Rectal smooth muscle tissue (tissue), 1 donor: Measurements from ENCODE around the gene SLC7A6.
"Not testable (repeated sequence)": the region's sequence is repeated elsewhere in the genome, so short reads cannot be mapped to it uniquely, and the experiment has no call there.

Experiments used
- H3K27ac ChIP-seq: one replicate; pipeline ENCODE4 v1.7.0; 2013; ENCODE audit warnings: low read depth, low read length, inconsistent platforms
- H3K27me3 ChIP-seq: one replicate; pipeline ENCODE4 v1.7.0; 2013; ENCODE audit warnings: low read length; ENCODE audit not compliant: control insufficient read depth, insufficient read depth
- H3K36me3 ChIP-seq: one replicate; pipeline ENCODE4 v1.7.0; 2013; ENCODE audit warnings: low read length; ENCODE audit not compliant: control insufficient read depth, insufficient read depth
- H3K4me1 ChIP-seq: one replicate; pipeline ENCODE4 v1.7.0; 2013; ENCODE audit warnings: low read length; ENCODE audit not compliant: control insufficient read depth, insufficient read depth
- H3K4me3 ChIP-seq: one replicate; pipeline ENCODE4 v1.7.0; 2013; ENCODE audit warnings: low read length
- H3K9ac ChIP-seq: one replicate; pipeline ENCODE4 v1.7.0; 2013; ENCODE audit warnings: low read length

SLC7A6 gene

GRCh38 chr16:68282064-68282452 lies 17.7 kb downstream of the SLC7A6 start:
- peaks cover 8% of the 10 kb centered on the region for H3K36me3 ChIP-seq
- no peak overlapping the region for H3K27ac ChIP-seq
- H3K27me3 ChIP-seq, result no peaks in the 10 kb centered on the region
- H3K9ac ChIP-seq, result no peak overlapping the region
- H3K4me1 ChIP-seq, result no peaks in the 10 kb centered on the region
- no peak overlapping the region for H3K4me3 ChIP-seq

DNA sequence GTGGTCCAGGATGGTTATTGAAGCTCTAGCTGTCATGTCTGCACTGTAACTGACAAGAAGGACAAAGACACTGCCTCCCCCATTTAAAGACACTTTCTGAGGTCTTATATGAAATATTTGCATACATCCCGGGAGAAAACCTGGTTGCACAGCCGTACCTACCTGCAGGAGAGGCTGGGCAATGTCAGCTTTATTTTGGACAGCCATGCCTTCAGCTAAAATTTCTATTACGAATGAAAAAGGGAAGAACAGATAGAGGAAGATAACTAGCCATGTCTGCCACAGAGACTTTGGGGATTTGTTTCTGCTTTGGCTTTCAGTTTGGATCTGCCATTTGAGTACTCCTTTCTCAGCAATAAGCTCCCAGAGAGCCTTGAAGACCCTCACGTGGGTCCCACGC lies 19.0 kb downstream of the SLC7A6 start:
- Histone ChIP-seq H3K4me1 (no peaks in the 10 kb centered on the region), H3K36me3 (peaks cover 8% of the 10 kb centered on the region), H3K27ac (no peak overlapping the region), H3K4me3 (no peak overlapping the region), H3K9ac (no peak overlapping the region), H3K27me3 (no peaks in the 10 kb centered on the region)

DNA sequence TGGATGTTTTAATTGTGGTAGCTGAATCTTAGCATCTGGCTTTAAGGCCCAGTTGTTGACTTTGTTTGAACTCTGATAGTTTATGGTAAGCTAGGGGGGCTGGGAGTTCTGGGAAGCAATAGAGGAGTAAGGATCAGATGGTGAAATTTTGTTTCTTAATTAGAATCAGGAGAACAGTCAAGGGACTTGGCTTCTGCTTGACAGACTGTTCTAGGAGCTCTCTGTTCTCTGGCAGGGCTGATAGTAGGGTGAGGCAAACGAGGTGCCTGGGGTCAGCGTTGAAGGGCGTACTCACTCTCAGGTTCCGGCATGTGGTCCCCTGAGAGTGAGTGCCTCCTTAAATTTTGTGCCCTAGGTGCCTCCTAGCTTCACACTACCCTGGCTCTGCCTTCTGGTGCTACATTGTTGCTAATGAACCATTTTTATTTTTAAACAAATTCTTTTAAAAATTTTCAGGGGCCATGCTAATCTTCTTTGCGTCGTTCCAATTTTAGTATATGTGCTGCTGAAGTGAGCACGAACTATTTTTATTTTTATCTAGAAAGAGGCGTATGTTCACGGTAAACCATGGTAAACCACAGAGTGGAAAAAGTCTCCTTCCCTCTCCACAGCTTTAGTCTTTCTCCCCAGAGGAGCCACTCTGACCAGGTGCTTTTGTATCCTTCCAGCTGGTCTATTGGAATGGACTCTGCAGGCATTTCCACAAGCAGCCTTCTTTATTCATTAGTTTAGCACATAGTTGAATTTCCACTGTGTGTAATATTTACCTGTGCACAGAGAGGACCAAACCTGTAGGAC lies 19.7 kb downstream of the SLC7A6 start:
- Histone ChIP-seq H3K27ac (no peak overlapping the region), H3K4me1 (no peaks in the 10 kb centered on the region), H3K27me3 (no peaks in the 10 kb centered on the region), H3K4me3 (no peak overlapping the region), H3K36me3 (peaks cover 8% of the 10 kb centered on the region), H3K9ac (no peak overlapping the region)

DNA sequence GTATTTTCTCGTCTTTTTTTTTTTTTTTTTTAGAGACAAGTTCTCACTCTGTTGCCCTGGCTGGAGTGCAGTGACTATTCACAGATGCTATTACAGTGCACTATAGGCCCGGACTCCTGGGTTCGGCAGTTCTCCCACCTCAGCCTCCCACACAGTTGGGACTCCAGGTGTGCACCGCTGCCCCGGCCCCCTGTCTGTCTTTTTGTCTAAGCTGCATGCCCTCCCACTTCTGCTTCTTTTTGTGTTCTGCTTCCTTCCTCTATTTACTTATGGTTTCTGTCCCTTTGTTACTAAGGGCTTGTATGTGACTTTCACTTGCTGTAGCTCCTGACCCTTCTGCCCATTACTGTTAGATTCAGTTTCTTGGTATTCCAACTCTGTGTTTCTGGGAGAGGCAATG lies 20.5 kb downstream of the SLC7A6 start:
- Histone ChIP-seq H3K27me3 (no peaks in the 10 kb centered on the region), H3K4me3 (no peak overlapping the region), H3K9ac (no peak overlapping the region), H3K4me1 (no peaks in the 10 kb centered on the region), H3K36me3 (peaks cover 8% of the 10 kb centered on the region), H3K27ac (no peak overlapping the region)

DNA sequence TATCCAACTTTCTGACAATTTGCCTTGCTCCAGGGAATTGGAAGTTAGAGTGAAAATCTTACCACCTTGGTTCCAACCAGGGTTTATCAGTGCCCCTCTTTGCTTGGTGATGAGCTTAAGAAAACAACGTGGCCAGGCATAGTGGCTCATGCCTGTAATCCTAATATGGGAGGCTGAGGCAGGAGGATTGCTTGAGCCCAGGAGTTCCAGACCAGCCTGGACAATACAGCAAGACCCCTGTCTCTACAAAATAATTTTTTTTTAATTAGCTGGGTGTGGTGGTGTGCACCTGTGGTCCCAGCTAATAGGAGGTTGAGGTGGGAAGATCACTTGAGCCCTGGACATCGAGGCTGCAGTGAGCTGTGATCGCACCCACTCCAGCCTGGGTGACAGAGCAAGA lies 21.4 kb downstream of the SLC7A6 start:
- Histone ChIP-seq H3K4me1 (no peaks in the 10 kb centered on the region), H3K36me3 (peaks cover 8% of the 10 kb centered on the region), H3K9ac (no peak overlapping the region), H3K4me3 (no peak overlapping the region), H3K27ac (no peak overlapping the region), H3K27me3 (no peaks in the 10 kb centered on the region)

GRCh38 chr16:68286153-68287074 lies 22.1 kb downstream of the SLC7A6 start:
- H3K4me1 ChIP-seq, result no peaks in the 10 kb centered on the region
- no peak overlapping the region for H3K4me3 ChIP-seq
- no peak overlapping the region for H3K27ac ChIP-seq
- peaks cover 13% of the 10 kb centered on the region for H3K36me3 ChIP-seq
- no peaks in the 10 kb centered on the region for H3K27me3 ChIP-seq
- no peak overlapping the region for H3K9ac ChIP-seq

- Histone ChIP-seq H3K27me3 (no peaks in the 10 kb centered on the region), H3K36me3 (peaks cover 19% of the 10 kb centered on the region), H3K27ac (no peak overlapping the region), H3K9ac (no peak overlapping the region), H3K4me3 (no peak overlapping the region), H3K4me1 (no peaks in the 10 kb centered on the region)
Observed at GRCh38 chr16:68287276-68288251, 23.2 kb downstream of the SLC7A6 start.

- H3K9ac ChIP-seq, result no peak overlapping the region
- H3K36me3 ChIP-seq, result peaks cover 19% of the 10 kb centered on the region
- no peaks in the 10 kb centered on the region for H3K4me1 ChIP-seq
- H3K4me3 ChIP-seq, result no peak overlapping the region
- H3K27ac ChIP-seq, result no peak overlapping the region
- no peaks in the 10 kb centered on the region for H3K27me3 ChIP-seq
Observed at GRCh38 chr16:68288252-68288650, 23.9 kb downstream of the SLC7A6 start.

GRCh38 chr16:68288796-68289195 lies 24.5 kb downstream of the SLC7A6 start:
- not testable (repeated sequence) for H3K9ac ChIP-seq, H3K4me3 ChIP-seq, H3K27ac ChIP-seq, H3K27me3 ChIP-seq, H3K4me1 ChIP-seq
- H3K36me3 ChIP-seq, result peaks cover 21% of the 10 kb centered on the region

GRCh38 chr16:68289202-68289601 lies 24.9 kb downstream of the SLC7A6 start:
- no peak overlapping the region for H3K9ac ChIP-seq
- H3K27ac ChIP-seq, result no peak overlapping the region
- H3K27me3 ChIP-seq, result no peaks in the 10 kb centered on the region
- H3K4me1 ChIP-seq, result no peaks in the 10 kb centered on the region
- no peak overlapping the region for H3K4me3 ChIP-seq
- H3K36me3 ChIP-seq, result peaks cover 23% of the 10 kb centered on the region

DNA sequence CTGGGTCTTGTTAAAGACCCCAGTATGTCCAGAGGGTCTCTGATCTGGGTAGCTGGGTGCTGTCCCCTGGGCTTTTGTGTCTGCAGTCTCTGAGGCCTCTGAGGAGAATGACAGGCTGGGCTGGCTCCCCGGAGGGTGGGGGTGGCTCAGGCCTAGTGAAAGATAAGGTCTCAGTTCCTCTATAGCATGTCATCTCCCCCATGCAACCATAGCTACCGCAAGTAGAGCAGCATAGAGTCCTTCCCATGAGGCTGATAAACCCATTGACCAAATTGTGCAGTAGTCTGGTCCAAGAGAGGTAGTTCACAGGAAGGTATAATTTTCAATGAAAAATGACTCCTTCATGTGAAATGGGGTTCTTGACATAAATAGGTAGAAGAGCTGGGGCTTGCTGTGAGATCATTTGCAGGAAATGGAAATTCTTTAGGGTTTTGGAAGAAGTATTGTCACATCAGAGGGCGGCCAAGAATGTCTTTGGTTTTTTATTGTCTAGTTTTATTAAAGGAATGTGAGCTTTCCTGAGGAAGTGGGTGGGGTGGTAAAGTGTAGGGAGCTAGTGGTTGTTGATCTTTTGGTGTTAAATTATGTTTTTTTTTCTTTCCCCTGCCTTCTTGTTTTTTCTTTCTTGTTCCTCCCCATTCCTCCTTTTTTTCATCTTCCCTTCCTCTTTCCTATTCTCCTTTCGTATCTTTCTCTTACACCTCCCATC lies 25.4 kb downstream of the SLC7A6 start:
- Histone ChIP-seq H3K27me3 (no peaks in the 10 kb centered on the region), H3K36me3 (peaks cover 25% of the 10 kb centered on the region), H3K4me3 (no peak overlapping the region), H3K27ac (no peak overlapping the region), H3K9ac (no peak overlapping the region), H3K4me1 (no peaks in the 10 kb centered on the region)
